ENCODE results near the gene MLLT3. TPM values are rescaled to one million over a fixed set of nuclear protein-coding genes. Genes with fewer than 3 reads are reported as not detected.

Gene MLLT3
- total and polyA plus RNA-seq, 2 donors (not counting 1 experiment from before 2014, with no cell fraction given), result 37.3 to 43.8 TPM

DNA sequence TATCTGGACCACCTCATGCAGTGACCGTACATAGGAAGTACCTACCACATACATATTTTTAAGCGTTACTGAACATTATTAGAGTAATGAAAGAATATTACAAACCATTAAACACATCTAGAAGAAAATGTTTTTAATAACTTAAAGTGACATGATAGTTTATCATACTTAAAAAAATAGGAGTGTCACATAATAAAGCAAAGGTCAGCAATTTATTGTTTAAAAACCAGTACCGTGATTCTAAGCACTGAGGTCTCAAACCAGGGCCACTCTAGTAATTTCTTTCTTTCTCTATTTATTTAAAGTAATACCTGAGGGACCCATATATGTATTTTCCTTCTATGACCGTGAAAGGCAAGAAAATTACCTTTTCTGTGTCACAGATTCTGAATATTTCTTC is 216.0 kb downstream of the MLLT3 start:
- H2AFZ ChIP-seq (ENCODE audit: low read length), result no peak overlapping the region
- H3K36me3 ChIP-seq (ENCODE audit: control insufficient read depth, insufficient read depth, low read length), result no peaks in the 10 kb centered on the region
- no peak overlapping the region for H3K4me2 ChIP-seq (ENCODE audit: extremely low read depth, insufficient read depth, low read length)
- H3K27me3 ChIP-seq (ENCODE audit: control insufficient read depth, insufficient read depth, low read length), result no peaks in the 10 kb centered on the region
- no peak overlapping the region for H3K4me3 ChIP-seq (replicated peaks in 1 of 4; ENCODE audit: control extremely low read depth in 1 of 4, insufficient read depth in 1 of 4, low read depth in 3 of 4, low read length in 4 of 4)
- H3K9me3 ChIP-seq (ENCODE audit: control insufficient read depth, insufficient read depth, low read depth, low read length), result no peaks in the 10 kb centered on the region
- H4K20me1 ChIP-seq (ENCODE audit: control insufficient read depth, extremely low read depth, insufficient read depth, low read length), result no peaks in the 10 kb centered on the region
- no peak for DNase-seq (ENCODE audit: low read depth in 2 of 2)
- H3K4me1 ChIP-seq (ENCODE audit: control insufficient read depth, extremely low read depth, insufficient read depth, low read length), result no peaks in the 10 kb centered on the region
- no peaks in the 10 kb centered on the region for H3K79me2 ChIP-seq (ENCODE audit: control insufficient read depth, insufficient read depth, low read length)
- TF ChIP-seq, protein P1, sequence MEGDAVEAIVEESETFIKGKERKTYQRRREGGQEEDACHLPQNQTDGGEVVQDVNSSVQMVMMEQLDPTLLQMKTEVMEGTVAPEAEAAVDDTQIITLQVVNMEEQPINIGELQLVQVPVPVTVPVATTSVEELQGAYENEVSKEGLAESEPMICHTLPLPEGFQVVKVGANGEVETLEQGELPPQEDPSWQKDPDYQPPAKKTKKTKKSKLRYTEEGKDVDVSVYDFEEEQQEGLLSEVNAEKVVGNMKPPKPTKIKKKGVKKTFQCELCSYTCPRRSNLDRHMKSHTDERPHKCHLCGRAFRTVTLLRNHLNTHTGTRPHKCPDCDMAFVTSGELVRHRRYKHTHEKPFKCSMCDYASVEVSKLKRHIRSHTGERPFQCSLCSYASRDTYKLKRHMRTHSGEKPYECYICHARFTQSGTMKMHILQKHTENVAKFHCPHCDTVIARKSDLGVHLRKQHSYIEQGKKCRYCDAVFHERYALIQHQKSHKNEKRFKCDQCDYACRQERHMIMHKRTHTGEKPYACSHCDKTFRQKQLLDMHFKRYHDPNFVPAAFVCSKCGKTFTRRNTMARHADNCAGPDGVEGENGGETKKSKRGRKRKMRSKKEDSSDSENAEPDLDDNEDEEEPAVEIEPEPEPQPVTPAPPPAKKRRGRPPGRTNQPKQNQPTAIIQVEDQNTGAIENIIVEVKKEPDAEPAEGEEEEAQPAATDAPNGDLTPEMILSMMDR (conservative IDR thresholded peaks at IDR 0.05 in 1 of 2, IDR thresholded peaks at IDR 0.05 in 1 of 2; ENCODE audit: low read depth in 1 of 2, low read length in 2 of 2), result no peak
- H3K27ac ChIP-seq (ENCODE audit: insufficient read depth, low read length), result no peak overlapping the region
- H3K9ac ChIP-seq (ENCODE audit: insufficient read depth, low read length), result no peak overlapping the region

GRCh38 chr9:20405616-20406015 is 216.7 kb downstream of the MLLT3 start:
- H3K4me2 ChIP-seq (ENCODE audit: extremely low read depth, insufficient read depth, low read length), result no peak overlapping the region
- no peaks in the 10 kb centered on the region for H3K36me3 ChIP-seq (ENCODE audit: control insufficient read depth, insufficient read depth, low read length)
- no peak overlapping the region for H3K4me3 ChIP-seq (replicated peaks in 1 of 4; ENCODE audit: control extremely low read depth in 1 of 4, insufficient read depth in 1 of 4, low read depth in 3 of 4, low read length in 4 of 4)
- H3K4me1 ChIP-seq (ENCODE audit: control insufficient read depth, extremely low read depth, insufficient read depth, low read length), result no peaks in the 10 kb centered on the region
- no peak overlapping the region for H3K9ac ChIP-seq (ENCODE audit: insufficient read depth, low read length)
- H3K79me2 ChIP-seq (ENCODE audit: control insufficient read depth, insufficient read depth, low read length), result no peaks in the 10 kb centered on the region
- H2AFZ ChIP-seq (ENCODE audit: low read length), result no peak overlapping the region
- no peaks in the 10 kb centered on the region for H3K9me3 ChIP-seq (ENCODE audit: control insufficient read depth, insufficient read depth, low read depth, low read length)
- no peak for DNase-seq (ENCODE audit: low read depth in 2 of 2)
- TF ChIP-seq EZH2 (IDR thresholded peaks at IDR 0.05; ENCODE audit: low read length, missing control alignments), result no peak
- TF ChIP-seq, protein P1 (conservative IDR thresholded peaks at IDR 0.05 in 1 of 2, IDR thresholded peaks at IDR 0.05 in 1 of 2; ENCODE audit: low read depth in 1 of 2, low read length in 2 of 2), result no peak
- H3K27me3 ChIP-seq (ENCODE audit: control insufficient read depth, insufficient read depth, low read length), result no peaks in the 10 kb centered on the region
- no peaks in the 10 kb centered on the region for H4K20me1 ChIP-seq (ENCODE audit: control insufficient read depth, extremely low read depth, insufficient read depth, low read length)
- H3K27ac ChIP-seq (ENCODE audit: insufficient read depth, low read length), result no peak overlapping the region

GRCh38 chr9:20405078-20405477 is 217.2 kb downstream of the MLLT3 start:
- peak; percentile 7 to 14 for DNase-seq (ENCODE audit: low read depth in 2 of 2)
- no peak for TF ChIP-seq EZH2 (IDR thresholded peaks at IDR 0.05; ENCODE audit: low read length, missing control alignments)
- Histone ChIP-seq H3K4me3 (replicated peaks in 1 of 4; ENCODE audit: control extremely low read depth in 1 of 4, insufficient read depth in 1 of 4, low read depth in 3 of 4, low read length in 4 of 4) (no peak overlapping the region), H3K27ac (ENCODE audit: insufficient read depth, low read length) (no peak overlapping the region), H3K9me3 (ENCODE audit: control insufficient read depth, insufficient read depth, low read depth, low read length) (no peaks in the 10 kb centered on the region), H3K36me3 (ENCODE audit: control insufficient read depth, insufficient read depth, low read length) (no peaks in the 10 kb centered on the region), H3K4me1 (ENCODE audit: control insufficient read depth, extremely low read depth, insufficient read depth, low read length) (no peaks in the 10 kb centered on the region), H3K27me3 (ENCODE audit: control insufficient read depth, insufficient read depth, low read length) (no peaks in the 10 kb centered on the region), H3K9ac (ENCODE audit: insufficient read depth, low read length) (no peak overlapping the region), H4K20me1 (ENCODE audit: control insufficient read depth, extremely low read depth, insufficient read depth, low read length) (no peaks in the 10 kb centered on the region), H2AFZ (ENCODE audit: low read length) (no peak overlapping the region), H3K79me2 (ENCODE audit: control insufficient read depth, insufficient read depth, low read length) (no peaks in the 10 kb centered on the region), H3K4me2 (ENCODE audit: extremely low read depth, insufficient read depth, low read length) (no peak overlapping the region)
